Keratinocyte (primary cell): ENCODE measurements around the gene CD200. TPM values are rescaled to one million over a fixed set of nuclear protein-coding genes. Genes with fewer than 3 reads are reported as not detected.

Experiments used
- DNase-seq: peaks from one replicate; pipeline ENCODE4 v3.0.0-alpha.2; 2011; ENCODE audit warnings: low read depth, missing footprints, low spot score
- FAIRE-seq: peaks from 2 replicates; lab custom pipeline; 2011; peaks lifted over from hg19 to GRCh38; lab: Jason Lieb, UNC
- H2AFZ ChIP-seq: 2 replicates; pipeline ENCODE4 v1.6.0; 2012; ENCODE audit warnings: low read length, control low read depth, inconsistent platforms; ENCODE audit not compliant: control insufficient read depth
- H3K27ac ChIP-seq: 2 replicates; pipeline ENCODE4 v1.5.1; 2011; ENCODE audit warnings: low read length; ENCODE audit not compliant: control insufficient read depth, insufficient read depth
- H3K27me3 ChIP-seq: 3 replicates; pipeline ENCODE4 v1.6.0; 2011; ENCODE audit warnings: low read length; ENCODE audit not compliant: control insufficient read depth, insufficient read depth; ENCODE audit errors: extremely low read depth
- H3K36me3 ChIP-seq, 2 experiments: 2 replicates in 1 of 2; 3 replicates in 1 of 2; pipeline ENCODE4 v1.5.1; 2011; ENCODE audit warnings: low read length in 2 of 2, mild to moderate bottlenecking in 1 of 2; ENCODE audit not compliant: control insufficient read depth in 2 of 2, insufficient read depth in 2 of 2; ENCODE audit errors: extremely low read depth in 1 of 2
- H3K4me1 ChIP-seq: 3 replicates; pipeline ENCODE4 v1.5.1; 2011; ENCODE audit warnings: low read length; ENCODE audit not compliant: control insufficient read depth, insufficient read depth; ENCODE audit errors: extremely low read depth
- H3K4me2 ChIP-seq: 3 replicates; pipeline ENCODE4 v1.6.0; 2011; ENCODE audit warnings: low read depth, low read length; ENCODE audit not compliant: control insufficient read depth, insufficient read depth; ENCODE audit errors: extremely low read depth
- H3K4me3 ChIP-seq, 3 experiments: fragments of 200-600 bp in 1 of 3; sonication (generic) in 1 of 3; 2 replicates in 2 of 3; 3 replicates in 1 of 3; pipeline ENCODE4 v1.5.1; 2011 to 2016; ENCODE audit warnings: low read length in 3 of 3, mild to moderate bottlenecking in 3 of 3, control low read depth in 2 of 3, inconsistent platforms in 1 of 3, low read depth in 1 of 3, mixed read lengths in 1 of 3, mixed run types in 1 of 3, moderate library complexity in 1 of 3; ENCODE audit not compliant: control insufficient read depth in 2 of 3, insufficient read depth in 2 of 3; ENCODE audit errors: extremely low read depth in 1 of 3
- H3K79me2 ChIP-seq: 2 replicates; pipeline ENCODE4 v1.6.0; 2012; ENCODE audit warnings: low read length; ENCODE audit not compliant: control insufficient read depth, insufficient read depth
- H3K9ac ChIP-seq: 3 replicates; pipeline ENCODE4 v1.6.0; 2011; ENCODE audit warnings: low read length; ENCODE audit not compliant: control insufficient read depth, insufficient read depth; ENCODE audit errors: extremely low read depth
- H3K9me1 ChIP-seq: 3 replicates; pipeline ENCODE4 v1.6.0; 2011; ENCODE audit warnings: low read length; ENCODE audit not compliant: control insufficient read depth, insufficient read depth; ENCODE audit errors: extremely low read depth
- H3K9me3 ChIP-seq: 2 replicates; pipeline ENCODE4 v1.5.1; 2012; ENCODE audit warnings: low read depth, low read length; ENCODE audit not compliant: control insufficient read depth
- H4K20me1 ChIP-seq: 3 replicates; pipeline ENCODE4 v1.6.0; 2011; ENCODE audit warnings: low read length; ENCODE audit not compliant: control insufficient read depth, insufficient read depth; ENCODE audit errors: extremely low read depth
- EZH2 ChIP-seq: IDR thresholded peaks from one replicate; pipeline ENCODE4 v1.6.1; 2012; ENCODE audit warnings: inconsistent platforms, mild to moderate bottlenecking, low read length, moderate library complexity
- dilution Hi-C: fragments of 300-500 bp; cut with MboI; formaldehyde crosslinking; loops from one replicate; pipeline ENCODE4 v1.7.0; 2020; ENCODE audit warnings: low sequenced_read_pairs; ENCODE audit not compliant: extremely low pct_ligation_motif_present
- polyA plus RNA-seq, 5 experiments: library from polyadenylated mRNA; depleted of rRNA in 3 of 5; stranded (reverse) in 3 of 5; stranded (forward) in 1 of 5; unstranded in 1 of 5; fragments of >200 nt; gene quantifications; 1 replicate in 1 of 5; 2 replicates in 3 of 5; 3 replicates in 1 of 5; pipeline versions ENCODE4 v1.2.1 to v1.2.3, GENCODE V29; 2011 to 2012; ENCODE audit warnings: missing spikeins in 2 of 5, low read depth in 1 of 5, low replicate concordance in 1 of 5
- TF ChIP-seq, protein P1 (sequence below), 3 experiments: IDR thresholded peaks in 1 of 3; conservative IDR thresholded peaks in 1 of 3; optimal IDR thresholded peaks in 1 of 3; 2 replicates in 2 of 3; 3 replicates in 1 of 3; pipeline versions ENCODE3 to v1.5.1; 2011; ENCODE audit warnings: low read length in 3 of 3, mild to moderate bottlenecking in 3 of 3, moderate library complexity in 2 of 3, control low read depth in 1 of 3, inconsistent platforms in 1 of 3; ENCODE audit not compliant: insufficient read depth in 2 of 3; ENCODE audit errors: extremely low read depth in 1 of 3

CD200 gene
- polyA plus RNA-seq, 1 donor (not counting 4 experiments of a cell fraction or from before 2014, with no cell fraction given) = 0.07 TPM

DNA sequence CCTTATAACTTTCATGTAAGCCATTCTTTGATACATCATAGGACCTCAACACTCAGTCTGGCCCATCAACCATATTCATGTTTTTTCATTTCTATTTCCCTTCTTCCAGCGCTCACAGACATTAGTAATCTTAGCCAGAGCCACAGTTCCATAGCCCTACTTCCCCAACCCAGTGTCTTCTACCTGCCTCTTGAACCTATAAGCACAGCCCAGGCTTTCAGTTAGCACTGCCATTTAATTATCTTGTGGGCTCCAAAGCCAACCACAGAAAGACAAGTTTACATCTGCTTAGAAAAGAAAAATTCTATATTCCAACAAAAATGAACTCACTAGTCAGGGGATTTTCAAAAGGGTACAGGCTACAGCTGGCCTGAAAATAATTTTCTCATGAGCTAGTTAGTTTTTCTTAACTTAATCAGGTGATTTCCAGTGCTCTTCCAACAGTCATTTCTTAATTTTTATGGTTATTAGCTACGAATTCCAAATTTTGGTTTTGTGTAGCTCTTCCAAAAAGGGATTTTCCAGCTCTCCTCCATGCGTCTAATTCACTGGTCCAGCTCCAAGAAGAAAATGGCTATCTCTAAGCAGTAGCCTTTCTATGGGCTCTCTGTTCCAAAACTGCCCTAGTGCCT, 13.7 kb downstream of the CD200 start:
- H3K79me2 ChIP-seq = no peaks in the 10 kb centered on the region
- TF ChIP-seq, protein P1, sequence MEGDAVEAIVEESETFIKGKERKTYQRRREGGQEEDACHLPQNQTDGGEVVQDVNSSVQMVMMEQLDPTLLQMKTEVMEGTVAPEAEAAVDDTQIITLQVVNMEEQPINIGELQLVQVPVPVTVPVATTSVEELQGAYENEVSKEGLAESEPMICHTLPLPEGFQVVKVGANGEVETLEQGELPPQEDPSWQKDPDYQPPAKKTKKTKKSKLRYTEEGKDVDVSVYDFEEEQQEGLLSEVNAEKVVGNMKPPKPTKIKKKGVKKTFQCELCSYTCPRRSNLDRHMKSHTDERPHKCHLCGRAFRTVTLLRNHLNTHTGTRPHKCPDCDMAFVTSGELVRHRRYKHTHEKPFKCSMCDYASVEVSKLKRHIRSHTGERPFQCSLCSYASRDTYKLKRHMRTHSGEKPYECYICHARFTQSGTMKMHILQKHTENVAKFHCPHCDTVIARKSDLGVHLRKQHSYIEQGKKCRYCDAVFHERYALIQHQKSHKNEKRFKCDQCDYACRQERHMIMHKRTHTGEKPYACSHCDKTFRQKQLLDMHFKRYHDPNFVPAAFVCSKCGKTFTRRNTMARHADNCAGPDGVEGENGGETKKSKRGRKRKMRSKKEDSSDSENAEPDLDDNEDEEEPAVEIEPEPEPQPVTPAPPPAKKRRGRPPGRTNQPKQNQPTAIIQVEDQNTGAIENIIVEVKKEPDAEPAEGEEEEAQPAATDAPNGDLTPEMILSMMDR (optimal IDR thresholded peaks at IDR 0.05 in 1 of 3, IDR thresholded peaks at IDR 0.05 in 1 of 3, conservative IDR thresholded peaks at IDR 0.05 in 1 of 3; ENCODE audit: extremely low read depth in 1 of 3, insufficient read depth in 2 of 3, low read length in 3 of 3) = no peak
- no peak for TF ChIP-seq EZH2
- no peak overlapping the region for H3K27ac ChIP-seq
- DNase-seq (no peak), FAIRE-seq (no peak)
- no peak overlapping the region for H3K4me2 ChIP-seq
- no peaks in the 10 kb centered on the region for H3K9me3 ChIP-seq
- H3K36me3 ChIP-seq = no peaks in the 10 kb centered on the region
- no peaks in the 10 kb centered on the region for H3K4me1 ChIP-seq
- no peak overlapping the region for H3K9ac ChIP-seq
- no peaks in the 10 kb centered on the region for H3K27me3 ChIP-seq
- no peak overlapping the region for H3K4me3 ChIP-seq
- no peaks in the 10 kb centered on the region for H3K9me1 ChIP-seq
- no peak overlapping the region for H2AFZ ChIP-seq
- no peaks in the 10 kb centered on the region for H4K20me1 ChIP-seq
- dilution Hi-C loops = loop anchor here (25.0 kb wide), 1 partner anchor 166 kb away; no protein-coding TSS in a partner anchor

DNA sequence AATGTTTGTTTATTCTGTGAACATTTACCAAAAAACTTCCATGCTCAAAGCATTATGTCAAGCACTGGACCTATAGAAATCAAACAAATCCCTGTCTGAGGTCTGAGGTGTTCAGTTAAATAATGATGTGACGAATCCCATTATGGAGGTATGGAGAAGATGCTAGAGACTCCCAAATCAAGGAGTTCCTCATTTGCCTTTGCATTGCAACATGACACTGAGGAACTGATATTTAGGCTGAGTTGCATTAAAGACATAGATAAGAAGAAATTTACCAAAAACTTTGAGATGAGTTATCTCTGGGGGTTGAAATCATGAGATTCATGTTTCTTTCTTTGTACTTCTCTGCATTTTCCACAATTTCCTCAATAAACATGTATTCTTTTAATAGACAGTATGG, 16.0 kb downstream of the CD200 start:
- H3K9me1 ChIP-seq = no peaks in the 10 kb centered on the region
- H3K4me1 ChIP-seq = no peaks in the 10 kb centered on the region
- no peak overlapping the region for H3K27ac ChIP-seq
- no peak overlapping the region for H3K4me2 ChIP-seq
- H2AFZ ChIP-seq = no peak overlapping the region
- no peaks in the 10 kb centered on the region for H3K9me3 ChIP-seq
- no peaks in the 10 kb centered on the region for H4K20me1 ChIP-seq
- no peaks in the 10 kb centered on the region for H3K79me2 ChIP-seq
- dilution Hi-C loops = loop anchor here (25.0 kb wide), 1 partner anchor 163 kb away; no protein-coding TSS in a partner anchor
- no peak overlapping the region for H3K4me3 ChIP-seq
- DNase-seq (no peak), FAIRE-seq (no peak)
- H3K36me3 ChIP-seq = no peaks in the 10 kb centered on the region
- H3K27me3 ChIP-seq = no peaks in the 10 kb centered on the region
- H3K9ac ChIP-seq = no peak overlapping the region
- TF ChIP-seq, protein P1 (optimal IDR thresholded peaks at IDR 0.05 in 1 of 3, IDR thresholded peaks at IDR 0.05 in 1 of 3, conservative IDR thresholded peaks at IDR 0.05 in 1 of 3; ENCODE audit: extremely low read depth in 1 of 3, insufficient read depth in 2 of 3, low read length in 3 of 3) = no peak
- TF ChIP-seq EZH2 = no peak
